ENCODE measurements around the gene ADAMTSL1.

ADAMTSL1 gene

GRCh38 chr9:18743971-18744370 is 270.0 kb downstream of the ADAMTSL1 start:
- no peak overlapping the region for H3K27ac Mint-ChIP-seq
- ATAC-seq, result no peak
- H3K27me3 Mint-ChIP-seq, result no peaks in the 10 kb centered on the region
- H3K9me3 Mint-ChIP-seq, result peaks cover 3% of the 10 kb centered on the region
- no peaks in the 10 kb centered on the region for H3K4me1 Mint-ChIP-seq
- H3K4me3 Mint-ChIP-seq, result no peak overlapping the region
- H3K36me3 Mint-ChIP-seq, result no peaks in the 10 kb centered on the region

GRCh38 chr9:18745710-18746109 is 271.8 kb downstream of the ADAMTSL1 start:
- H3K4me3 Mint-ChIP-seq, result no peak overlapping the region
- no peaks in the 10 kb centered on the region for H3K27me3 Mint-ChIP-seq
- H3K9me3 Mint-ChIP-seq, result peaks cover 3% of the 10 kb centered on the region
- H3K36me3 Mint-ChIP-seq, result no peaks in the 10 kb centered on the region
- ATAC-seq, result no peak
- H3K4me1 Mint-ChIP-seq, result no peaks in the 10 kb centered on the region
- H3K27ac Mint-ChIP-seq, result no peak overlapping the region

- Mint-ChIP-seq H3K9me3 (peaks cover 3% of the 10 kb centered on the region), H3K36me3 (no peaks in the 10 kb centered on the region), H3K4me3 (no peak overlapping the region), H3K4me1 (no peaks in the 10 kb centered on the region), H3K27me3 (no peaks in the 10 kb centered on the region), H3K27ac (no peak overlapping the region)
- no peak for ATAC-seq
Observed at GRCh38 chr9:18746631-18747030, 272.7 kb downstream of the ADAMTSL1 start.

DNA sequence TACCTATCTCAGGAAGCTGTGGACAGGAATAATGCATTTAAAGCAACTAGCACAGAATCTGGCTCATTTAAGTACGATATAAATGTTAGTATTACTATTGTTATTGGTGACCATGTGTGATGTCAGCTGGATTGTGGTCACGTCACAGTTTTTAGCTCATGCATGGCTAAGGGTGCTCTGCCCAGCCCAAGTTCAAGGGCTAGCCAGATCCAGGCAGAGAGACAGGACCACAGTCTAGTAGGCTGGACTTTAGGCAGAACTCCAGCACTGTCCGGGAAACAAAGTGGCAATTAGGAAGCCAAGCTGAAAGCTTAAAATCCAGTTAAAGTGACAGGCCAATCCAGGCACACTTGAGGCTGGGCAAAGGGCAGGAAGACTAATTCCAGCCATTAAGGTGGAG is 273.6 kb downstream of the ADAMTSL1 start:
- Mint-ChIP-seq H3K4me1 (no peaks in the 10 kb centered on the region), H3K9me3 (no peaks in the 10 kb centered on the region), H3K27ac (no peak overlapping the region), H3K27me3 (no peaks in the 10 kb centered on the region), H3K4me3 (no peak overlapping the region), H3K36me3 (no peaks in the 10 kb centered on the region)
- peak; percentile 9 for ATAC-seq

- no peak for ATAC-seq
- Mint-ChIP-seq H3K36me3 (no peaks in the 10 kb centered on the region), H3K27me3 (no peaks in the 10 kb centered on the region), H3K4me3 (no peak overlapping the region), H3K27ac (no peak overlapping the region), H3K4me1 (no peaks in the 10 kb centered on the region), H3K9me3 (no peaks in the 10 kb centered on the region)
Observed at GRCh38 chr9:18748251-18748701, 274.3 kb downstream of the ADAMTSL1 start.

DNA sequence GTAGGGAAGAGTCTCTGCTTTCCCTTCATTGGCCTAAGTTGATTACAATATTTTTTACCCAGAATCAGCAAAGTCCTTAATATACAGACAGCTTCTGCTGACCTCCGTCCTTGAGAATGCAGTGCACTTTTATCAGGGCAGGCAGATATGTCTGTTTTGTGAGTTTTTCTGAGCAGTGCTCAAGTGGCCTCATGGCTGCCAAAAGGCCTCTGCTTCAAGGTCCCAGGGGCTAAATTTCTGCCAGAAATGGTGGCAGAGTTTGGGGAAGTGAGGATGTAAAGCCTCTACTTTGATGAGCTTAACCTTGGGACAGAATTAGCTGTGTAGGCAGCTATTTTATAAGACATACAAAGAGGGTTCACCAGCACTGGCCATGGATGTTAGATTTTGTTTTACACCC is 275.8 kb downstream of the ADAMTSL1 start:
- Mint-ChIP-seq H3K27me3 (no peaks in the 10 kb centered on the region), H3K36me3 (no peaks in the 10 kb centered on the region), H3K4me3 (no peak overlapping the region), H3K27ac (no peak overlapping the region), H3K9me3 (no peaks in the 10 kb centered on the region), H3K4me1 (no peaks in the 10 kb centered on the region)
- no peak for ATAC-seq

- Mint-ChIP-seq H3K27ac (no peak overlapping the region), H3K36me3 (no peaks in the 10 kb centered on the region), H3K4me3 (no peak overlapping the region), H3K9me3 (no peaks in the 10 kb centered on the region), H3K4me1 (no peaks in the 10 kb centered on the region), H3K27me3 (no peaks in the 10 kb centered on the region)
- ATAC-seq, result no peak
Observed at GRCh38 chr9:18753904-18754303, 280.0 kb downstream of the ADAMTSL1 start.

DNA sequence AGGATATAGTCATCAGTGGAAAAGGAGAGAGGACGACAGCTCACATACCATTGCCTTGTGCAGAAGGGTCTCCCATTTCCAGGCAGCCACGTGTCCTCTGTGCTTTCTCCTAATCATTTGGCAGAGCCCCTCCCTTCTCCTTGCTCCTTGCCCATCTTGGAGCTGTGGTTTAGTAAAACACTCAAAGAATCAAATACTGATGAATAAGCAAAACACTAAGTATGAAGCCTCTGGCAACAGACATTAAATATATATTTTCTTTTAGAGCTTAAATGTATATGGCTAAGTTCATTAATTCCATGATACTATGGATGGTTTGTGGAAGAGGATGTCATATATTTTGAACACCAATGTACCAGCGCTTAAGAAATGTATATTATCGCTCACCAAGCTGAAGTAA is 280.6 kb downstream of the ADAMTSL1 start:
- no peaks in the 10 kb centered on the region for H3K36me3 Mint-ChIP-seq
- H3K4me1 Mint-ChIP-seq, result no peaks in the 10 kb centered on the region
- no peak for ATAC-seq

GRCh38 chr9:18755263-18755662 is 281.3 kb downstream of the ADAMTSL1 start:
- no peak for ATAC-seq
- Mint-ChIP-seq H3K27me3 (no peaks in the 10 kb centered on the region), H3K36me3 (no peaks in the 10 kb centered on the region), H3K9me3 (no peaks in the 10 kb centered on the region), H3K4me1 (no peaks in the 10 kb centered on the region), H3K27ac (no peak overlapping the region), H3K4me3 (no peak overlapping the region)

More for the DNA sequence above, 280.6 kb downstream of the ADAMTSL1 start:
- Mint-ChIP-seq H3K9me3 (no peaks in the 10 kb centered on the region), H3K27me3 (no peaks in the 10 kb centered on the region), H3K4me3 (no peak overlapping the region), H3K27ac (no peak overlapping the region)

- no peak overlapping the region for H3K27ac Mint-ChIP-seq
- no peaks in the 10 kb centered on the region for H3K9me3 Mint-ChIP-seq
- ATAC-seq, result no peak
- H3K27me3 Mint-ChIP-seq, result no peaks in the 10 kb centered on the region
- no peaks in the 10 kb centered on the region for H3K36me3 Mint-ChIP-seq
- no peak overlapping the region for H3K4me3 Mint-ChIP-seq
- no peaks in the 10 kb centered on the region for H3K4me1 Mint-ChIP-seq
Observed at GRCh38 chr9:18756712-18757125, 282.8 kb downstream of the ADAMTSL1 start.

GRCh38 chr9:18759827-18760226 is 285.9 kb downstream of the ADAMTSL1 start:
- Mint-ChIP-seq H3K9me3 (no peaks in the 10 kb centered on the region), H3K27me3 (no peaks in the 10 kb centered on the region), H3K4me3 (no peak overlapping the region), H3K36me3 (no peaks in the 10 kb centered on the region), H3K4me1 (no peaks in the 10 kb centered on the region), H3K27ac (no peak overlapping the region)
- no peak for ATAC-seq

DNA sequence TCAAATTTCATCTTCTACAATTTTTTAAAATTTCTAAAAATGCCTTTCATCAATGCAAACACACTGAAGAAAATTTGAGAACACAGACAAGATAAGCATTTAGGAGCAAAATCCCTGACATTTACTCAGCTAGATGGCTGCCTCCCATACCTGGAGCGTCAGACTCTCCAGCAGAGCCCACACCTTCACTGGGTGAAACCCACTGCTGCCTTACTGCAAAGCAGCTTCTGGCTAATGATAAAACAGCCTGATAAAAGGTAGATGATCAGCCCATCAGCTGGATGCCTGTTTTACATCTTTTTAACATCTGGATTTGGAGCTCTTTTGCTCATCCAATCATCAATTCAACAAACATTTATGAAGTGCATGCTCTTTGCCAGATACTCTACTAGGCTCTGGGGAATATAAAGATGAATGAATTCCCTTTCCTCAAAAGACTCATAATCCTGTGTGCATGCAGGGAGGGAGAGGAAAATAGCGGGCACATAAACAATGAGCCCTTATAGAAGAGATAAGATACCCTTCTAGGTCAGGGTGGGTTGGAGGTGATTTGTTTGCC is 287.9 kb downstream of the ADAMTSL1 start:
- Mint-ChIP-seq H3K9me3 (no peaks in the 10 kb centered on the region), H3K36me3 (no peaks in the 10 kb centered on the region), H3K27me3 (peaks cover 7% of the 10 kb centered on the region), H3K27ac (no peak overlapping the region), H3K4me3 (no peak overlapping the region), H3K4me1 (no peaks in the 10 kb centered on the region)
- no peak for ATAC-seq

GRCh38 chr9:18766989-18767550 is 293.1 kb downstream of the ADAMTSL1 start:
- Mint-ChIP-seq H3K27me3 (peaks cover 18% of the 10 kb centered on the region), H3K27ac (no peak overlapping the region), H3K9me3 (no peaks in the 10 kb centered on the region), H3K4me1 (no peaks in the 10 kb centered on the region), H3K4me3 (no peak overlapping the region), H3K36me3 (no peaks in the 10 kb centered on the region)
- ATAC-seq, result no peak

DNA sequence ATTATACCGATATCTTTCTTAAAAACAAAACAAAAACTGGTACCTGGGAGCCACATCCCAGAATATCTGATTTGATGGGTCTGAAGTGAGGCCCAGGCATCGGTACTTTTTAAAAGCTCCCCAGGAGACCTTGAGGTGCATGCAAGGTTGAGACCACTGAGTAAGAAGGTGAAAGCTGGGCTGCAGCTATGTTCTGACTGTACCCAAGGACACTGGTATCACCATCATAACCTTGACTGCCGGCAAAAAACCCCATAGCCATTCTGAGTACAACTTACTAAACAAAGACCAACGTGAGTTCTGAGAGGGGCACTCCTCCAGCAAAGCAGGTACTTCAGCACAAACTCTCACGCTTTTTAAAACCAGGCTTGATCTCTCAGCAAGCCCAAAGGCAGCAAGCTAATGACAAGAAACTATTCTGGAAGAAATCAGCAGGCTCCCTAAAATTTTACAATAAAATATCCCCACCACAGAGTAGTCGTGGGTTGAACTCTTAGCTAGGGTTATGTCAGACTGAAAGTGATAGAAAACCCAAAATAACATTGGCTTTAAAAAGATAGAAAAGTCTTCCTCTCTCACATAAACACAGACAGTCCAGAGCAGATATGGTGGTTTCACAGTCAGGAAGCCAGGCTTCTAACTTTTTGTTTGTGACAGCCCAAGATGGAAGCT is 295.1 kb downstream of the ADAMTSL1 start:
- peak overlapping the region; percentile 13 for H3K4me3 Mint-ChIP-seq
- H3K36me3 Mint-ChIP-seq, result no peaks in the 10 kb centered on the region
- ATAC-seq, result peak; percentile 68

DNA sequence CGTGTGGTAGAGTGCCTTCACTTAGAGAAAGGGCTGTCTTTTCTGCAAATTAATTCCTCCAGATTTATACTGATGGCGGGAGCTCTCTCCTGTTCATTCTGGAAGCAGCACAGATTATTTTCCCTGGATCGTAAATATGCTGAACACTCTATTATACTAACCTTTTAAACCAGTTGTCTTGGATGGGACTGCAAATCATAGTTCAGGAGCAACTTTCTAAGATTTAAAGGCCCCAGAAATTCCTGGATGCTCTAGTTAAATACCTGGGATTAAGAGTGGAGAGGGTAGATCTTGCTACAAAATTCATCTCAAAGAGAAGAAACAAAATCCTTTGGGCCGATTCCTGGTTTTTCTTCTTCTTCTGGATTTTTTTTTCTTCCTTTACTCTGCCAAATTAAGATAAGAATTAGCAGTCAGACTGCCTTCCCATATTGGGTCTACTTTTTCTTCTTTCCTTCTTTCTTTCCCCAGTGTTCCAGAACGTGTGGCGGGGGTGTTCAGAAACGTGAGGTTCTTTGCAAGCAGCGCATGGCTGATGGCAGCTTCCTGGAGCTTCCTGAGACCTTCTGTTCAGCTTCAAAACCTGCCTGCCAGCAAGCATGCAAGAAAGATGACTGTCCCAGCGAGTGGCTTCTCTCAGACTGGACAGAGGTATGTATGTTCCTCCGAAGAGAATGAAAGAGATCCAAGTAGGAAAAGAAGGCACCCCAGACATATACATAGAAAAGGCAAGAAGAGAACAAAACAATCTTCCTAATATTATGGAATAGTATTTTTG is 296.4 kb downstream of the ADAMTSL1 start:
- Mint-ChIP-seq H3K27ac (no peak overlapping the region), H3K27me3 (peaks cover 18% of the 10 kb centered on the region), H3K36me3 (no peaks in the 10 kb centered on the region), H3K4me3 (no peak overlapping the region), H3K9me3 (peaks cover 3% of the 10 kb centered on the region), H3K4me1 (no peaks in the 10 kb centered on the region)
- no peak for ATAC-seq

More for the DNA sequence above, 295.1 kb downstream of the ADAMTSL1 start:
- Mint-ChIP-seq H3K4me1 (no peaks in the 10 kb centered on the region), H3K27ac (peak overlapping the region; percentile 29), H3K27me3 (peaks cover 18% of the 10 kb centered on the region), H3K9me3 (peaks cover 2% of the 10 kb centered on the region)
